GM12878 (cell line): Measurements from ENCODE around the gene FANCC. TPM values are rescaled to one million over a fixed set of nuclear protein-coding genes. Genes with fewer than 3 reads are reported as not detected.

Experiments
- ATAC-seq: fragments of 200-7000 bp; cut with Tn5 transposase; 3 replicates; pipeline ENCODE4 v1.9.1; 2020; ENCODE audit warnings: mild to moderate bottlenecking, moderate library complexity
- BruUV-seq: library from RNA; stranded (reverse); fragments of 400-500 nt; replicated peaks from 2 replicates; lab custom pipeline; 2021; lab: Mats Ljungman, UMichigan
- CTCF ChIA-PET: fragments of 300-600 bp; sonication (Branson Sonifier 250); formaldehyde crosslinking; extraction: SDS; loops from one replicate; lab custom pipeline; 2021; ENCODE audit warnings: inconsistent platforms; lab: Yijun Ruan, JAX
- POLR2A ChIA-PET: fragments of 350-600 bp; formaldehyde crosslinking; extraction: SDS; loops from one replicate; lab custom pipeline; 2021; ENCODE audit warnings: inconsistent platforms; lab: Charles Lee
- RAD21 ChIA-PET: fragments of 300-600 bp; sonication (Branson Sonifier 250); formaldehyde crosslinking; loops from one replicate; lab custom pipeline; 2023; ENCODE audit warnings: antibody characterized with exemption; ENCODE audit not compliant: unreplicated experiment; lab: Charles Lee
- SMC1A ChIA-PET: fragments of 300-600 bp; sonication (Branson Sonifier 250); formaldehyde crosslinking; loops from one replicate; lab custom pipeline; 2023; ENCODE audit not compliant: unreplicated experiment, uncharacterized antibody; lab: Charles Lee
- DNase-seq: peaks from one replicate; pipeline ENCODE4 v3.0.0-alpha.2; 2011; ENCODE audit warnings: low read depth, low spot score
- FAIRE-seq: peaks from 3 replicates; lab custom pipeline; 2011; peaks lifted over from hg19 to GRCh38; lab: Jason Lieb, UNC
- H2AFZ ChIP-seq: 2 replicates; pipeline ENCODE4 v1.6.0; 2011; ENCODE audit warnings: low read depth, low read length, control low read depth; ENCODE audit not compliant: control insufficient read depth
- H3K27ac ChIP-seq: 2 replicates; pipeline ENCODE4 v1.5.1; 2011; ENCODE audit warnings: control low read depth; ENCODE audit not compliant: control insufficient read depth, insufficient read depth
- H3K27me3 ChIP-seq, 2 experiments: replicated peaks in 1 of 2; 2 replicates each; pipeline versions ENCODE4 v1.6.0 to v1.6.1; 2011; ENCODE audit warnings: low read length in 1 of 2; ENCODE audit not compliant: control insufficient read depth in 2 of 2, insufficient read depth in 2 of 2
- H3K36me3 ChIP-seq, 2 experiments: 2 replicates each; pipeline ENCODE4 v1.5.1; 2011; ENCODE audit warnings: low read length in 1 of 2; ENCODE audit not compliant: control insufficient read depth in 2 of 2, insufficient read depth in 2 of 2
- H3K4me1 ChIP-seq: 2 replicates; pipeline ENCODE4 v1.6.1; 2011; ENCODE audit warnings: mild to moderate bottlenecking, low read length, moderate library complexity, mixed read lengths; ENCODE audit not compliant: control insufficient read depth, insufficient read depth
- H3K4me2 ChIP-seq: 2 replicates; pipeline ENCODE4 v1.6.0; 2011; ENCODE audit warnings: control low read depth; ENCODE audit not compliant: control insufficient read depth, insufficient read depth
- H3K4me3 ChIP-seq: fragments of 200-600 bp; sonication (generic); 2 replicates; pipeline ENCODE4 v1.5.1; 2016
- H3K79me2 ChIP-seq: 2 replicates; pipeline ENCODE4 v1.6.0; 2011; ENCODE audit warnings: low read length; ENCODE audit not compliant: control insufficient read depth, insufficient read depth
- H3K9ac ChIP-seq: 2 replicates; pipeline ENCODE4 v1.8.0; 2011; ENCODE audit warnings: low read length, control low read depth, mixed read lengths; ENCODE audit not compliant: control insufficient read depth, insufficient read depth
- H3K9me3 ChIP-seq: replicated peaks from 3 replicates; pipeline ENCODE4 v1.5.1; 2011; ENCODE audit warnings: mild to moderate bottlenecking, low read length; ENCODE audit not compliant: control insufficient read depth, insufficient read depth
- H4K20me1 ChIP-seq: 2 replicates; pipeline ENCODE4 v1.6.0; 2011; ENCODE audit not compliant: control insufficient read depth, insufficient read depth
- CEBPZ ChIP-seq: fragments of 150-350 bp; IDR thresholded peaks from 2 replicates; pipeline ENCODE4 v1.6.1; 2016; ENCODE audit warnings: low read depth, low read length
- IRF4 ChIP-seq: IDR thresholded peaks from 2 replicates; pipeline ENCODE4 v1.6.1; 2011; ENCODE audit warnings: low read depth, low read length
- PRDM15 ChIP-seq: fragments of 450-650 bp; formaldehyde crosslinking; IDR thresholded peaks from 2 replicates; pipeline ENCODE4 v1.4.0; 2020; ENCODE audit warnings: mild to moderate bottlenecking, moderate library complexity
- SIN3A ChIP-seq: IDR thresholded peaks from 2 replicates; pipeline ENCODE4 v1.6.1; 2012; ENCODE audit warnings: low read depth, low read length, improper control_type of control experiment
- SPI1 ChIP-seq: IDR thresholded peaks from 2 replicates; pipeline ENCODE4 v1.6.1; 2011; ENCODE audit warnings: low read depth, mild to moderate bottlenecking, low read length, moderate library complexity, borderline replicate concordance; ENCODE audit not compliant: insufficient read depth
- TAF1 ChIP-seq: IDR thresholded peaks from 2 replicates; pipeline ENCODE4 v1.6.1; 2011; ENCODE audit warnings: mild to moderate bottlenecking, low read depth, low read length, borderline replicate concordance
- WGBS: methylation state at CpG from one replicate; pipeline ENCODE4 v1.1.6; 2016; ENCODE audit warnings: low lambda C conversion rate; ENCODE audit not compliant: insufficient replicate concordance, insufficient coverage; ENCODE audit errors: missing lambda C conversion rate; 5-methylcytosine and 5-hydroxymethylcytosine counted together
- in situ Hi-C: fragments of 300-500 bp; cut with MboI; formaldehyde crosslinking; loops from 9 replicates; pipeline ENCODE4 v1.14.3; 2018; ENCODE audit warnings: mixed read lengths
- intact Hi-C: fragments of 100-400 bp; cut with micrococcal nuclease; formaldehyde crosslinking; loops from one replicate; pipeline ENCODE4 v1.14.2; 2022; ENCODE audit not compliant: unreplicated experiment
- polyA plus RNA-seq, 11 experiments: library from polyadenylated mRNA; depleted of rRNA in 4 of 11; unstranded in 6 of 11; stranded (reverse) in 5 of 11; fragments of >200 nt; fragmentation: Nextera tagmentation in 4 of 11; fragmentation: Illumina TruSeq in 1 of 11; extraction: Ambion mirVana in 4 of 11; extraction: Trizol in 1 of 11; gene quantifications; 1 replicate in 1 of 11; 2 replicates in 10 of 11; pipeline versions ENCODE4 v1.2.1 to v1.2.3, GENCODE V29; 2011 to 2016; ENCODE audit warnings: inconsistent platforms in 2 of 11, missing spikeins in 2 of 11, low read depth in 1 of 11
- total RNA-seq, 4 experiments: library from RNA; depleted of rRNA in 3 of 4; stranded (reverse); fragments of >200 nt in 3 of 4; fragmentation: Illumina TruSeq in 1 of 4; extraction: Trizol in 1 of 4; gene quantifications; 2 replicates each; pipeline versions ENCODE4 v1.2.1 to v1.2.3, GENCODE V29; 2013 to 2021

FANCC gene
- total and polyA plus RNA-seq, 10 of the 15 experiments (the other 5 are each of a cell fraction or from before 2014, with no cell fraction given), result 1.2 to 16.8 (median 10.5) TPM

GRCh38 chr9:95307538-95307937 is 10.0 kb downstream of the FANCC start (continued):
- TF ChIP-seq CEBPZ, result no peak

DNA sequence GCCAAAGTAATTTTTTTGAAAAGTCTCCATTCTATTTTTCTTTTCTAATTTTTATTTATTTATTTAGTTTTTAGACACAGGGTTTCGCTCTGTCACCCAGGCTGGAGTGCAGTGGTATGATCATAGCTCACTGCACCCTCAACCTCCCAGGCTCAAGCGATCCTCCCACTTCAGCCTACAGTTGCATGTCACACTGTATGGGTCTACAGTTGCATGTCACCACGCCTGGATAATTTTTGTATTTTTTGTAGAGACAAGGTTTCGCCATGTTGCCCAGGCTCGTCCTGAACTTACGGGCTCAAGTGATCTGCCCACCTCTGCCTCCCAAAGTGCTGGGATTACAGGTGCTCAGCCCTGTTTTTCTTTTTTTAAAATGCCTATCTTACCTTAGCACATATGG is 10.7 kb downstream of the FANCC start:
- POLR2A ChIA-PET, result no interaction called here
- no peaks in the 10 kb centered on the region for H3K27me3 ChIP-seq
- no peak overlapping the region for H3K4me3 ChIP-seq
- WGBS, result 80% methylated on average over 6 of the region's 6 CpGs
- no peak overlapping the region for H2AFZ ChIP-seq
- RAD21 ChIA-PET, result no interaction called here
- H3K36me3 ChIP-seq, result no peaks in the 10 kb centered on the region
- SMC1A ChIA-PET, result interaction anchor here (1.0 kb wide), 1 partner anchor 26 kb away, joined by 3 read pairs; no protein-coding TSS in a partner anchor
- intact Hi-C loops, result no loop called here
- no peaks in the 10 kb centered on the region for H3K9me3 ChIP-seq
- no peak overlapping the region for H3K9ac ChIP-seq
- DNase-seq, result no peak
- H3K4me1 ChIP-seq, result peaks cover under 1% of the 10 kb centered on the region
- peaks cover 2% of the 10 kb centered on the region; the same call in 1 of the 2 replicates for H3K79me2 ChIP-seq
- no peak overlapping the region for H3K27ac ChIP-seq
- no peak for ATAC-seq
- H3K4me2 ChIP-seq, result no peak overlapping the region
- BruUV-seq, result no TSS peak
- no peak for FAIRE-seq
- no peaks in the 10 kb centered on the region for H4K20me1 ChIP-seq
- CTCF ChIA-PET, result no interaction called here
- in situ Hi-C loops, result no loop called here
- no peak for TF ChIP-seq SIN3A
- TF ChIP-seq TAF1, result no peak
- TF ChIP-seq IRF4, result no peak
- TF ChIP-seq PRDM15 (CRISPR knock-in tag), result no peak
- TF ChIP-seq SPI1, result no peak
- TF ChIP-seq CEBPZ, result no peak
